ENCODE measurements around the gene NDUFS6.

The NDUFS6 gene

DNA sequence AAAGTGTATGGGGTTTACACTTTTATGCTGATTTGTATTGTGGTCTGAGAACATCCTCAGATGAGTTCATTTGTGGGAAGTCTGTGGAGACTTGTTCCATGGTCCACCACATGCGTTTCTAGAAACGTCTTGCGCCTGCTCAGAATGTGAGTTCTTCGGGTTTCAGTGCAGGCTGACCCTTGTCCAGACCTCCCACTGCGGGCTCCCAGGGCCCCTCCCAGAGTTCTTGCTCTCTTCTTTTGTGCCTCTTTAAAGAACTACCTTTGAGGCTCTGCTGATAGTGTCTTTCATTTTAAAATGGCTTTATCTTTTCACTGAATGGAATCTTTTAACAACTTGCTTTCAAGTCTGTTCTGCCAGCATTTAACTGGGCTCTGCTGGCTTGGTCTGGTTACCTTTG lies 17.6 kb downstream of the NDUFS6 start:
- no peak for DNase-seq

DNA sequence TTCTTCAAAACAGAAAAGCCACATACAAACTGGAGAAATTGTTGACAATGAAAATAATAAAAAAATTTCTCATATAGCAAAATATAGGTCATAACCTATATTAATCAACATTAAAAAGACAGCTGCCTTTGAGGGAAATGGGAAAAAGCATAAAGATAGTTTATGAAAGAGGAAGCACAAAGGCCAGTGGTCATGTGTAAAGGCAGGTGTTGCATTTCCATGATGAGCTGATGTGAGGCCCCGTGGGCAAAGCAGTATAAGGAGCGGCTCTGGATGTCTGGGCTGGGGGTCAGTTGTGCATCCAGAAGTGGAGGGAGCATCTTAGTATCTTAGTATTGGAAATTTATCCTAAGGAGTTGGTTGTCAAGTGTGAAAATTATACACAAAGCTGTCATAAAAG lies 18.3 kb downstream of the NDUFS6 start:
- DNase-seq = no peak

DNA sequence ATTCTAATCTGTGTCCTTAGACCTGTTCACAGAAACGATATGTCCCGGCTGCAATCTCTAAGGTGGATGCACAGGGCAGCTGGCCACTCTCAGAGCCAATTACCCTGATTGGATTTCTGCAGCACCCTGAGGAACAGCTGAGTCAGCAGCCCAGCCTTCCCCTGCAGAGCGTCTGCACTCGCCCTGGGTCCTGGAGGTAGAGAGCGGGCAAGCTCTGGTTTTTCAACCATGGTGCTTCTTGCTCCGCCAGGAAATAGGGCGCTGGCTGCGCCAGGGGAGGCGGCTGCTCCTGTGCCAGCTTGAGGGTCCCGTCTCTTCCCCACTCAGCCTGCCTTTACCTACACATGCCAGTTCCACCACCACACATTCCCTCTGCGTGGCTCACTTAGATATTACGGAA lies 19.2 kb downstream of the NDUFS6 start:
- DNase-seq = no peak

DNA sequence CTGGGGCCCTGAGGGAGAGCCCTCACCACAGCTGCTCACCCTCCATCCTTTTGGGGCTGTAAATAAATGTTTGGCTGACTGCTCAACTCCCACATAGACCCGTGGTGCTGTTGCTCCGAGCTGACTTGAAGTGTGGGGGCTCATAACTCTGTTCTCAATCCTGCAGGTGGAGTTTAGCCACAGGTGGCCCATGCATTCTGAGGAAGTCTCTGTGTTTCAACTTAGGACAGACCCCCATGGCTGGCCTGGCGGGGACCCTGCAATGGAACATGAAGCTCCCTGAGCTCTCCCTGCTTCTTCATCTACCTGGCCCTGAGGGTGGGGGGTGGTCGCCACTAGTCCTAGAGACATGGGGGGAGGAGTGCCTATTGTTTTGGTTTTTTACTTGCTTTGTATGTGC lies 19.7 kb downstream of the NDUFS6 start:
- DNase-seq = no peak

DNA sequence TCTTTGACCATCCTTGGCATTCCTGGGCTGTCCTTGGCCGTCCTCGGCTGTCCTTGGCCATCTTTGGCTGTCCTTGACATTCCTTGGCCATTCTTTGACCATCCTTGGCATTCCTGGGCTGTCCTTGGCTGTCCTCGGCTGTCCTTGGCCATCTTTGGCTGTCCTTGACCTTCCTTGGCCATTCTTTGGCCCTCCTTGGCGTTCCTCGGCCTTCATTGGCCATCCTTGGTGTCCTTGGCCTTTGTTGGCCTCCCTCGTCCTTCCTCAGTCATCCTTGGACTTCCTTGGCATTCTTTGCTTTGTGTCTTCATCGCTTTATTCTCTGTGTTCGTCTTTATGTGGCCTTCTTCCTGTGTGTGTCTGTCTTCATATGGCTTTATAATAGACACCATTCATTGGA lies 20.7 kb downstream of the NDUFS6 start:
- no peak for DNase-seq

DNA sequence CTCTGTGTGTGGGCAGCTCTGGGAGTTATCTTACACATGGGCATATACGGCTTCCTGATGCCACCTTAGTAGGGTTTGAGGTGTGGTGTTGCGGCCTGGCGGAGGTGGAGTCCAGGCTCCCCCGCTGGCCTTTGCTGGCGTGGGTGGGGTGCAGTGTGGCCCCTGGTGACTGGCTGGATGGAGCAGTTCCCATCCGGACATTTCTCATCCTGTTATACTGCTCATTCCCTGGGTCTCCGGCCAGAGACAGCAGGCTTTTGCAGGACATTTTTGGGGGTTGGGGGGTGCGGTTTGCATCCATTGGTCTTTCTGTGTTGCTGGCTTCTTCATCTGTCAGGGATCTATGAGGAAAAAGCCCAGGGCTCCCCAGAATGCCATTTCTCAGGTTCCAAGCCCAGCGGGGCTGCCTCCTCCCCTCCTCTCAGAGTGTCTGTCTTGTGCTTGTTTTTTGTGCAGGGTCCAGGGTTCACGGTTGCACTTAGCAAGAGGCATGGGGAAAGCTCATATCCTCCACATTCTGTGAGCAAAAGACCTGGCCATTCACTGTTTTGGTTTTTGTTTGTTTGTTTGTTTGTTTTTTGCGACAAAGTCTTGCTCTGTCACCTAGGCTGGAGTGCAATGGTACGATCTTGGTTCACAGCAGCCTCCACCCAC lies 22.3 kb downstream of the NDUFS6 start:
- no peak for DNase-seq

DNA sequence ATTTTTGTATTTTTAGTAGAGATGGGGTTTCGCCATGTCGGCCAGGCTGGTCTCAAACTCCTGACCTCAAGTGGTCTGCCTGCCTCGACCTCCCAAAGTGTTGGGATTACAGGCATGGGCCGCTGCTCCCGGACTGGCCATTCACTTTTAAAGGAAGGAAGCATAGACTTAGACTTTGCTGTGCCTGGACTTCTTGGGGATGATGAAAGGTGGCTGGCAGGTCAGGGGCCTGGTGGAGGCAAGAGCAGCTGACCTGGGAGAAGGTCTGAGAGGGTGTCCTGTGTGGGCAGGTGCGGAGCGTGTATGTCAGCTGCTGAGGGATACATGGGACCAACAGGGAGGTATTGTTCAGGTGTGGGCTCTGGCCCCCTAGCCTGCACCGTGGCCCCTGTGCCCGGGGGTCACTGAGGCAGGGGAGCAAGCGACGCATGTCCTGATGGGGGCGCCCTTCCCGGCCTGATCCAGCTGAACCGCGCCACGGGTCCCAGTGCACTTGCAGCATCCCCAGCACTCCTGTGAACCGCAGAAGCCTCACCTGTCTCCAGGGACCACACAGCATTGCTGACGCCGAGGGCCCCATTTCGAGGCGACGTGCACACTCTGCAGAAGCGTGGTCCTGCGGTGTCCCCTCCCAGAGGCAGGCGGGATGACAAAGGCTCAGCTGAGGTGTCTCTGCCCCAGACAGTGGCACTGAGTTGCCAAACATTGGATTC lies 23.1 kb downstream of the NDUFS6 start:
- no peak for DNase-seq

DNA sequence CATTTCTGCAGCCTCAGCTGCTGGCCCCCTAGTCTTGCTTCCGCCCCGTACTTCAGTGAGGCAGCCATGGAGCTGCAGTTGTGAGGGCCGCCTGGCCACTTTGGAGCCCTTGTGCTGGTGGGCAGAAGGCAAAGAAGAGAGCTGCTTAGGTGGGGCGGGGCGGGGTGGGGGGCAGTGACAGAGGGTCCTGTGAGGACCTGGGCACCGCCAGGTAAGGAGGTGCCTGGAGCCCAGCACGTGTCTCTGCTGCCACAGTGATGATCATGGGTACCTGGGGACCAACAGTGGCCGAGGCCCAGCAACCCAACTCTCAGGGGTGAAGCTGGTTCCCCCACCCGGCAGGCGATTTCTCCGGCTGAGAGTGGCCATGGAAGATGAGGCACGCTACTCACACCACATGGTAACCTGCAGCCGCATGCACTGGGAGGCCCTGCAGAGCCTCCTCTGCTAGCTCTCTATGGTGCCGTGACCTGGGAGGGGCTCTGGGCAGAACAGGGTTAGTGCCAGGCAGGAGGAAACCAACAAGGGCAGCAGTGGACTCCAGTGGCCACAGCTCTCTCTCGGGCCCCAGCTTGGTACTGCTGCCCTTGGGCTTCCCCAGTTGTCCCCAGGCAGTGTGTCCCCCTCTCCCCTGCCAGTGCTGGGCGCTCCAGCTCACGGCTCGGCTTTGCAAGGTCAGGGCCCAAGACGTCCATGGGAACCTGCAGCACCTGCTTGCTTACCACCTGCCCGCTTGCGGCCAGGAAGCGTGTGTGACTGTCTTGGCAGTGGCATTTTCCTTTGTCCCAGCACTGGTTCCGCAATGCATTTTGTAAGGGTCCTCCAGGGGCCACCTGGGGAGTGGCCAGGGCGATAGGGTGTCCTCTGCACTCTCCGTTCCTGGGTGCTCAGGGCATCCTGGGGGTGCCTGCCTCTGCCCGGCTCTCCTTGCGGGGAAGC lies 24.0 kb downstream of the NDUFS6 start:
- no peak for DNase-seq

DNA sequence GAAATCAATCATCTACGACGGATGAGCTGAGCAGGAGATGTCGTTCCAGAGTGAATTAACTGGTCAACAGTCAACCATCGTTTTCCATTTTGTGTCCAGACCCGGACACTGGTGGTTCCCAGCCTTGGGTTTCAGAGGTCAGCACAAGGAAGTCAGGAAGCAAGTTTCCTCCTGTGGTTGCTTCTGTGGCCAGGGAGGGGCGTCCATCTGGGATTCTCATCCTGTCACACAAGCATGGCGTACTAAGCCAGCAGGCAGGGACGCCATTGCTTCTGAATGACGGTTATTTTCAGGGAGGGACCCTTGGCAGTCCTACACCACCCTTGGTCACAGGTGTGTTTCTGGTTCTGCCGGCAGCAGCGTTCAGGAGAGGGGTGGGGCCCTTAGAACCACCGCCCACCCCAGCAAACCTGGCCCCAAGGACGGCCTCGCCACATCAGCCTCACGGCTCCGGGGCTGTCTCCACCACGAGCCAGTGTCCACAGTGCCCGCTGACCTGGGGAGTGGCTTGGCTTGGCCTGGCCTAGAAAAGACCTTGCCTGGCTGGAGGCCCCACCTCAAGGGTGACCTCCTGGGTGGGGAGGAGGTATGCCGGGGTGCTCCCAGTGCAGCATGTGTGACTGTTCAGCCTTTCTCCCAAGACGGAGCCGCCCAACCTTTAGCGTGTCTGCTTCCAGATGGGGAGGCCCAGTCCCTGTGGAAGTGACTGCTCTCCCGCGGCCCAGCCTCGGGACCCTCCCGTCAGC lies 25.2 kb downstream of the NDUFS6 start:
- no peak for DNase-seq

DNA sequence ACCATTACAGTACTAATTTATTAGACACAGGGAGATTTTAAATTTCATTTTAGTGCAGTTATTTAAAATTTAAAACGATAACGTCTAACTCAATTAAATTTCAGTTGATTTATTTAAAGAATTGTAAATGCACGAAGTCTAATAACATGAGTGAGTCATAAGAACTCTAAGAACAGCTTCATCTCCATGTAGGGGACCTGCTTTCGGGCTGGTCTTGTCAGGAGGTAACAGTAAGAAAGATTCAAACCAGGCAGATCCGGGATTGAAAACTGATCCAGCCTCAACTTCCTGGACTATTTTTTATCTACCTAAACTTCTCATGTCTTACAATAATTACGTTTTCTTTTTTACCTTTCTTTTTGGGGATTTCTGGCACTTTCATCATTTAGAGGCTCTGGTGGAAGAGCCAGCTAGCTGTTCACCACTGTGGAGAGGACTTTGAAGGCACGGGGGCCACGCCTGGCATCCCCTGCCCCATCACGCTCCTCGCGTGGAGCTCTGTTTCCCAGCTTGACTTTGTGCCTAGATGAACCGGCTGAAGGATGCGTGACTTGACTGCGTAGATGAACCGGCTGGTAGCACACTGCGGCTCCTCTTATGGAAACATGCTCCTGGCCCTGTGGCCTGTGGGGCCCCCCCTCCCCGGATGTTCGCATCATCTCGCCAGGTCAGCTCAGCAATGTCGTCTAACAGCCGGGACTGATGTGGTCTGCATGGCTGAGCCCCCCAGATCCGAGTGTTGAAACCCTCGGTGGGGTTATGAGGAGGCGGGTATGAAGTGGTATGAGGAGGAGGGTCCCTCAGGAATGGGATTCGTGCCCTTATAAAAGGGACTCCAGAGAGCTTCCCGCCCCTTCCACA lies 26.0 kb downstream of the NDUFS6 start:
- DNase-seq = no peak

DNA sequence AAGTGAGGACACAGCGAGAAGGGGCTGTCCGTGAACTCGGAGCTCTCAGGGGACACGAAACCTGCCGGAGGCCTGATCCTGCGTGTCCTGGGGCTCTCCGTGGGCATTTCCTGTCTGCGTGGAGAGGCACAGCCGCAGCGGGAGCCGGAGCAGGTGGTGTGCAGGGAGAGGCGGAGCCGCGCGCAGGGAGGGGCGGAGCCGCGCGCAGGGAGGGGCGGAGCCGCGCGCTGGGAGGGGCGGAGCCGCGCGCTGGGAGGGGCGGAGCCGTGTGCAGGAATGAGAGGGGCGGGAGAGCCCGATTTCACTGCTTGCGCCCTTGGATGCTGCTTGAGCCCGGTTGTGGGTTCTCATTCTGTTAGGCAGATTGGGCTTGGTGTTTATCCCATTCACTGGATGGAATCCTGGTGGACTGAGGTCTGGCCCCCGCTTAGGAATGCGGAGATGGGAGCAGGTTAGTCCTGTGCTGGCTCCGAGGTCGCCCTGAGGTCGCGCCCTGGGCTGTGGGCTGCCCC lies 26.7 kb downstream of the NDUFS6 start:
- no peak for DNase-seq

DNA sequence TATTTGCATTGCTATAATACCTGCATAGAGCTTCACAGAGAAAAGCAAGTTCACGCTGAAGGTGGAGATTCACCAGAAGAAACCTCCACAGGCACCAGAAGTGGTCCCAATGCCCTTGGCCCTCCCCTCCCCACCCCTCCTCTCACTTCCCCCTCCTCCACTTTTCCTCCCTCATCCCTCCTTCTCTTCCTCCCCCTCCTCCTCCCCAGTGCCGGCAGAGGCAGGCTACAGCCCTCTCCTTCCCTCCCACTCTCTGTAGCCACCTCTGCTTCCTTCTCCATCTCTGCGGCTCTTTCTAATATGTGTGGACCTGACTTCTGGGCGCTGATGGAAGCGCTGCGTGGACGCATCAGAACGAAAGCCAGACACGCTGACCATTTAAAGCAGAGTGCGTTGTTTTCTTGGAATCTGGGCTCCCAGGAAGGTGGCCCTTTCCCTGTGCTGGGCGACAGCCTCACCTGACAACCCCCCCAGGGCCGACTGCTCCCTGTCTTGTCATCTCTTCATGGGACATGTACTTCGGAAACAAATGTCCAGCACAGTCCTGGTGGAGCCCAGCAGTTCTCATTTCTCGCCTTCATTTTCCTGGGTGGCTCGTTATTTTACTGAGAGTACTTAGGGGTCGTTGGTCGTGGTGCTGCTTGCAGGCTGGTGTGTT lies 29.5 kb downstream of the NDUFS6 start:
- no peak for DNase-seq

DNA sequence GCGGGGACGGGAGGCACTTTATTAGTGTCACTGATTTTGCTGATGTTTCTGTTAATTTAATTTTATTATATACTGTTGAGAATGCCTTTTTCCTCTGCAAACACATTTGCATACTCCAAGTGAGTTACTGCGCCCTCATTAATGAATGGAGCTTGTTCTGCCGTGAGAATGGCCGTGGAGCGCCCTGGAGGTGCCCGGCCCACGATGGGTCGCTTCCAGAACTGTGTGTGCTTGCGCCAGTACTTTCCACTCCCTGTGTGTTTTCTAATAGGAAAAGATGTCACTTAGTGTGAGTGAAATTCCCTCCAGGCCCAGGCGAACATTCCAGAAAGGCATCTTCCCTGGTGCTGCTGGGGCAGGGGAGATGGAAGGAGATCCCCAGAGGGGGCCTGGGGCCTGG lies 30.1 kb downstream of the NDUFS6 start:
- no peak for DNase-seq

DNA sequence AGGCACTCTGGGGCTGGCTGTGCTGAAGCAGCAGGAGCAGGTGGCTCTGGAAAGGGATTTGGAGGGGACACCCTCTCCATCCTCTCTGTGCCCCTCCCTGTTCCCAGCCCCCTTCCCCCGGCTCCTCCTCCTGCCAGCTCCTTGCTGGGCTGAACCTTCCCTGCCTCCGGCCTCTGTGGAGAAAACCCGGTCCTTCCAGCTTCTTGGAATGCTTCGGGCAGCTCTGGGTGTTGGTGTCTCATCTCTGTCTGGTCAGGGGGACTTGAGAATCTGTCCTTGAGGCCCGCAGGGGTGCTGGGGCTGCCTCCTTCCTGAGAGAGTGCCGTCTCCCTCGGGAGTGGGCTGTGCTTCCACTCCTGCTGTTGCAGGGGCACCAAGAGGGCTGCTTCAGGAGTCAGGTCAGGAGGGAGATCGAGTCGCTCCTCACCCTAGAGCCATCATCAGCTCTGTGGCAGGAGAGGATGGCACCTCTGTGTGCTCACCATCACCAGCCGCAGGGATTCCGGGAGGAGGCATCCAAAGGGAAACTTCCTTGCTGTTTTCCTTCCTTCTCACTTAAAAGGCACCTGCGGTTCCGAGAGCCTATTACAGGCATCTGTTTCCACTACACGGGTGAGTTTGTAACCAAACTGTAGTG lies 30.6 kb downstream of the NDUFS6 start:
- DNase-seq = no peak

DNA sequence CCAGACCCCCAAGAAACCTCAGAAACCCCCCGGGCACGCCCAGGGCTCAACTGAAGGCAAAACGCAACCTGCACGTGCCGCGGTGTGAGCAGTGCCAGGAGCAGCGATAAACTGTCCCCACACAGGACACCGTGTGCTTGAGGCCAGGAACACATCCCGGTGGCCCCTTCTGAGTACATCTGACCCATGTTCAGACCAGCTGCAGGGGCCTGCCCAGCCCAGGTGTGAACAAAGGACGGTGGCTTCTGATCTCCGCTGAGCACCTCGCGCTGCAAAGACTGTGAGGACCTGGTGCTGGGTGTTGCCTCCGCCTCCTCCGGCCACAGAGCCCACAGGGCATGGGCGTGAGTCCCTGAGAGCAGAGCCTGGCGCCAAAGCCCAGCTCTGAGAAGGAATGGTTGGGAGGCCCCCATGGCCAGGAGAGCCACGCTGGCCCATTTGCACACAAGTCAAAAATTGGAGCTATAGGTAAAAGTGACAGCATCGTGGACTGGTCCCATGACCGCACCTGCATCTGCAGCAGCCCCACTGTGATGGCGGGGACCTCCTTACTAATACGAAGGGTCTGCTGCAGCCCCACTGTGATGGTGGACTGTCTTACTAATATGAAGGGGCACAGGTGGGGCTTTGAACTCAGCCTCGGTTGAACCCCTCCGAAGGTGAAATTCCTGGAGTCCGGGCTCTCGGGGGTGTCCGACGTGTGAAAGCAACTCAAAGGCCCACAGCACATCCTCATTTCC lies 31.5 kb downstream of the NDUFS6 start:
- no peak for DNase-seq

DNA sequence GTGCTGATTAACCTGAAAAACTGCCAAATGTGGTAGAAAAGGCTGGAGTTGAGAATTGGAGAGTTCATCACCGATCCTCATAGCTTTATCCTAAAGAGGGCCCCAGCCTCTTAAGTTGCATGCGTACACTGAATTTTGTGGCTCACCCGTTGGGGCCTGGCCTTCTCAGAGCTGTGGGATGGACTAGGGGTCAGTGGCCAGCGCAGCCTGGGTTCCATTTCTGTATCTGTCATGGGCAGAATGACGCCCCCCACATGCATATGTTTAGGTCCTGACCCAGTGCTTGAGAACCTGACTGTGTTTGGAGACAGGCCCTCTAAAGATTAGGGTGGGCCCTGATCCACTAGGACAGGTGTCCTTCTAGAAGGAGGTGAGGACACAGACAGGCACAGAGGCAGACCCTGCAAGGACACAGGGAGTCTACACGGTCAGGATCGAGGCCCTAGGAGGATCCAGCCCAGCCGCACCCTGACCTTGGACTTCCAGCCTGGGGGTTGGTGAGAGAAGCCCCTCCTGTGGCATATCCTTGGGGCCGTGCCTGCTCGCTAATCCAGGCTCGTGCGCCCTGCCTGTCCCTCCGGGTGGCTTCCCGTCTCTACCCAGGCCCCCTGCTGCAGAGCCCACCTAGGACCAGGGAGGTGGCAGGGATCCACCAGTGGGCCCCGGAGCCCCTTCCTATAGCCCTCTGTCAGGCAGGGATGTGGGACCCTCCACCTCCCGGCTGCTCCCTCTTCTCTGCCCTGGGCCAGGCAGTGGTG lies 32.2 kb downstream of the NDUFS6 start:
- no peak for DNase-seq

DNA sequence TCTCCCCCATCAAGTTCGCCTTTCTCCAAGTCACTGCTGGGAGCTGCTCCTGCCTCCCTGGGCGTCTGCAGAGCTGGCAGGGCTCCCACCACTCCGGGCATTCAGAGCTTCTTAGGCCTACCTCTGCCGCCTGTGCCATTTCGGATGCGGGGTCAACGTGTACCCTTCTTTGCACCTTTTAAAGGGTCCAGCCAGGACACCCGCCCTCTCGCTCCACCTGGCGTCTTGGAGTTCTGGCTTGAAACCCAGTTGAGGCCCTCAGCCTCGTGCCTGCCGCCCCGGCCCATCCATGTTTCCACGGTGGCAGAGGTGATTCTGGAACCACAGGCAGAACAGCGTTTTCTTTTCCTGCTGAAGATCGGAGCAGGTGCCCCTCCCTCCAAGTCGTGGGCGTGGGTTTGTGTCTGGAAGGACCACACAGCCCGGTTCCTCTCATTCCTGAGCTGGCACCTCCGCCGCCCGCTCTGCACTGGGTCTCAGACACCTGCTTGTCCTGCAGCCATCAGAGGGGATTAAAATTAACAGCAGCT lies 32.9 kb downstream of the NDUFS6 start:
- DNase-seq = no peak

DNA sequence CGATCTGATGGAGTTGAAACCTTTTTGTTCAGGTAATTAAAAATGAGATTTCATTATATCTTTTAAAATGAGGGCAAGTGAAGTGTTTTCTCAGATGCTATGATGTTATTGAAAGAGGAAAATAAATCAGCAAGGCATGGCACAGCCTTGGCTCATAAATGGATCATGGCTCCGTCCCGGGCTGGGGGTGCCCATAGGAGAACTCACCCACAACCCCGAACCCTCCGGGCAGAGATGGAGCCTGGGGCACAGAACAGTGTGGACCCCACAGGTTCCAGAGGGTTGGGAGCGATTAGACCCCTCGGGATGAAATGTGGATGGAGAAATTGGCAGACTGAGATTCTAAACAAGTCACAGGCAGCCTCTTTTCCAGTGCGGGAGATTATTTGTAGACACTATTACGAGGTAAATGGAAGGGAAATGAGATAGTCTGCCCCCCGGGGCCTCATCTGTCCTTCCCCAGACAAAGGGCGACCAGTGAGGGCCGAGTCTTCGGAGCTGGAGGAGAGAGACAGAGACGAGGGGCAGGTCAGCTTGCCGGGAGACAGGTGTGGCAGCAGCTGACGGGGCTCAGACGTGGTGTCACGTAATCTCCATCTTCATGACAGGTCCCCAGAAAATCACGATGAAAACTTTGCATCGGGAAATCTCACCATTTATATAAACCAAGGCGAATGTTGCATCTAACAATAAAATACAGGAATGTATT lies 33.7 kb downstream of the NDUFS6 start:
- DNase-seq = no peak

All from NCI-H2107 (cell line).